Measurements from ENCODE around the gene PROS1.
"Not testable (repeated sequence)": the region's sequence is repeated elsewhere in the genome, so short reads cannot be mapped to it uniquely, and the experiment has no call there.

PROS1 gene

DNA sequence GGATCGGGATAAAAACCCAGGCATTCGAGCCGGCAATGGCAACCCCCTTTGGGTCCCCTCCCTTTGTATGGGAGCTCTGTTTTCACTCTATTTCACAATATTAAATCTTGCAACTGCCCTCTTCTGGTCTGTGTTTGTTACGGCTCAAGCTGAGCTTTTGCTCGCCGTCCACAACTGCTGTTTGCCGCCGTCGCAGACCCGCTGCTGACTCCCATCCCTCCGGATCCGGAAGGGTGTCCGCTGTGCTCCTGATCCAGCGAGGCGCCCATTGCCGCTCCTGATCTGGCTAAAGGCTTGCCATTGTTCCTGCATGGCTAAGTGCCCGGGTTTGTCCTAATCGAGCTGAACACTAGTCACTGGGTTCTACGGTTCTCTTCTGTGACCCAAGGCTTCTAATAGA is 8.6 kb downstream of the PROS1 start:
- not testable (repeated sequence) for DNase-seq

DNA sequence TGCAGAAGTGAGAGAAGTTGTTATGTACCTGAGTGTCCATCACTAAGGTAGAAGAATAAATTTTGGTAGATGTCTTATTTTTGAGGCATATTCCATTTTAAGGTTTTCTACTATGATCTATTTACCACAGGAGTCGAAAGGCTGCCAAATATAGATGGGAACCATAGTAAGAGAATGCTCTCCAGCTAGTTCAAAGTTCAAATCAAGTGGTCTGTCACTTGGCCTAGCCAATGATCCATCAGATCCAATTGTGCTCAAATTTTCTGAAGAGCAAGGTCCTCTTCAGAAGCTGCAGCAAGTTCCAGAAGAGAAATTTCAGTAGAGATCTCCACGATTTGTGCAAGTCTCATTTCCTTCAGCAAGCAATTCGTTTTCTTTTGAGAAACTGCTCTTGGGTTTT is 10.9 kb downstream of the PROS1 start:
- DNase-seq, result no peak

DNA sequence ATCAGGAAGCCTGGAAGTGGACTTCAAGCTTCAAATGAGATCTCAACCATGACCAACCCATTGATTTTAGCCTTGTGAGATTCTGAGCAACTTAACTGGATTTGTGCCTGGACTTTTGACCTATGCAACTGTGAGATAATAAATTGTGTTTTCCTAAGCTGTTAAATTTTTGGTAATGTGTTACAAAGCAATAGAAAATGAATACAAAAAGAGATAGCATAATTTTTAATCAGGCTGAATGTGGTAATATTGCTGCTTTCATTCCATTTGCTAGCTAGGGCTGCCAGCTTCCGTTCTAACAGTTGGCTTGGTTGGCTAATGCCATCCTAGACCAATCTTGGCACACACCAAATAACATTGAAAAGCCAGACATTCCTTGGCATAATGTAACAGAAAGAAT is 12.2 kb downstream of the PROS1 start:
- no peak for DNase-seq

DNA sequence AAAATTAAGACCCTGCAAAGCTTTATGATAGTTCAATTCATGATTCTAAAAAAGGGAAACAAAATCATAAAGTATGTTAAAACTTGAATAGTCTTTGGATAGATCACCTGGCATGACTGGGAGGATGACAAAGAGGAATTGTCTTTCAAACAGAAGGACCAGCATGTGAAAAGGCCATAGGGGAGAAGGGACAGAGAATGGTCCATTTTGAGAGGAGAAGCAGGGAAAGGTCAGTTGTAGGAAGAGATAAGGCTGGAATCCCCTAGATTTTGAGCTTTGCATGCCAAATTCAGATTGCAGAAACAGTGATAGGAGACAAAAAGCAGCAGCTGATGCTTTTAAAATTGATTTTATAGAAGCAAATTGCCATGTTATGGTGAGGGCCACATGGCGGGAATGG is 12.7 kb downstream of the PROS1 start:
- no peak for DNase-seq

DNA sequence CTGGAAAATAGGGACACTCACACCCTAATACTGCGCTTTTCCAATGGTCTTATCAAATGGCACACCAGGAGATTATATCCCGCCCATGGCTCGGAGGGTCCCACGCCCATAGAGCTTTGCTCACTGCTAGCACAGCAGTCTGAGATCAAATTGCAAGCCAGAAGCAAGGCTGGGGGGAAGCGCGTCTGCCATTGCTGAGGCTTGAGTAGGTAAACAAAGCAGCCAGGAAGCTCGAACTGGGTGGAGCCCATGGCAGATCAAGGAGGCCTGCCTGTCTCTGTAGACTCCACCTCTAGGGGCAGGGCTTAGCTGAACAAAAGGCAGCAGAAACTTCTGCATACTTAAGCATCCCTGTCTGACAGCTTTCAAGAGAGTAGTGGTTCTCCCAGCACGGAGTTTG is 23.7 kb downstream of the PROS1 start:
- not testable (repeated sequence) for DNase-seq

DNA sequence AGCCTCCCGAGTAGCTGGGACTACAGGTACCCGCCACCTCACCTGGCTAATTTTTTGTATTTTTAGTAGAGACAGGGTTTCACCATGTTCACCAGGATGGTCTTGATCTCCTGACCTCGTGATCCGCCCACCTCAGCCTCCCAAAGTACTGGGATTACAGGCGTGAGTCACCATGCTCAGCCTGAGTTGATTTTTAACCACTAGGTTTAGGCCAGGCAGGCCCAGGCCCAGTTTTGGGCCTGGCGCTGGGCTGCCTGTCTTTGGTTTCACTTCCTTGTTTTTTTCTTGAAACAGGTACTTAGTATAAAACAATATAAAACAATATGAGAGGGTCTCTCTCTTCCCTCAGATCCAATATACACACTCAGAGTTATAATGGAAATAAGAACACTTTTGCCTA is 36.2 kb downstream of the PROS1 start:
- DNase-seq, result not testable (repeated sequence)

DNA sequence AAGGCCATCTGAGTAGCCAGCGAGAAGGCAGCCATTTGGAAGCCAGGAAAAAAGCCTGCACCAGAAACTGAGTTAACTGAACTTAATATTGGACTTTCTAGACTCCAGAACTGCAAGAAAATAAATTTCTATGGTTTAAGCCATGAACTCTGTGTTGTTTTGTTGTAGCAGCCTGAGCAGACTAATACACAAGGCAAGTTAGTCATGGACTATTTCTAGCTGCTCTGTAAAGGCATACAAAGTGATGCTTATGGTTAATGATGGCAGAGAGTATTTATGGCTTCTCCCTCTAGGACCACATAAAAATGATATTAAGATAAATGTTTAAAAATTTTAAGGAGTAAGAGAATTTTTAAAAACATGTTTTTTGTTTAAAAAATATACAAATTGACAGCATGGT is 37.1 kb downstream of the PROS1 start:
- DNase-seq, result no peak

DNA sequence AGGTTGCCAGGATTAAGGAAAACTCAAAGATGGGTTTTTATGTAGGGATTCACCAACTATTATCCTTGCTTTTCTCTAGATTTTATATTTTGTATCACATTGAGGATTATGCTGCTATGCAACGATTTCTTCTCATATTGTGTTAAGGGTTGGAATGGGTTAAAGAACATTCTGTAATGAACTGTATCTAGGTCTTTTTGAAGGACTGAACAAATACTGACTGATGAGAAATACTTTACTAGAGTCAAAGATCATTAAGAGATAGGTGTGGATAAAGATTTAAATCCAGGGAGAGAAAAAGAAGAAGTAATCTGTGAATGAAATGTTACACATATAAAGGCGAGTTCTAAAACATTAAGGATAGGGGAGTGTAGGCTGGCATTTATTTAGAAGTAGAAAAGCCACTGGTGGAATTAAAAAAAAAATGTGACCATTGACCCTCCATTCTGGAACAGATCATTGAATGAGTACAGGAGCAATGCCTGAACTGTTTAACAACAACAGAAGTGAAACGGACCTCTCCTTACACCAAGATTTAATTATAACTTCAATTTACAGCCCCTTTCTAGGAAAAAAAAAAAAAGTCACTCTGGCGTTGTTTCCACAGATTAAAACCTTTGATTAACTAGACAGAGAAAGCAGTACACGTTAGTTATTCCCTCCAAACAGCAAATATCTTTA is 39.2 kb downstream of the PROS1 start:
- DNase-seq, result no peak

DNA sequence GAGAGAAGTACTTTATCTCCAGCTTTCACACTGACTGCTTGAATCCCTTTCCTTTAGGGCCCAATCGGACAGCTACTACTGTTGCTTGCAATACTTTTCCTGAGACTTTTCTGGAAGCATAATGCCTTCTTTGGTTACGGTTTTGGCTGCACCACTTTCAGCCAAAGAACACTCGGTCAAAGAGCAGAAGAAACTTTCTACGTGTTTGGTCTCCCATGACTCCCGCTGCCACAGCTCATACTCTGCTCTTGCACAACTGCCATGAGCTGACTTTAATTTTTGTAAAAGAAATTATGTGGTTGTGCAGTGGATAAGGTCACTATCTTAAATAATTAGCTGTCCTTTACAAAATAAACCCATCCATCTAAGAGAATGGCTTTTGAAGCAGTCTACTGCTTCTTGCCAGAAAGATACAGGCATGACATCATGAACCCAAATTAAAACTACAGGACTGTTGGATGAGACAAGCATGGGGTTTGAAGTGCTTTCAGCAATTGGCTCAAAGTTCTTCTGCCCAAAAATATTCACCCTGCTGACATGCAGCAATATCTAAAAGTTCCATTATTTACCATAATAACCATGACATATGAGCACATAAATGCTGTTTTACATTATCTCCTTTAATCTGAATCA is 42.0 kb downstream of the PROS1 start:
- DNase-seq, result no peak

DNA sequence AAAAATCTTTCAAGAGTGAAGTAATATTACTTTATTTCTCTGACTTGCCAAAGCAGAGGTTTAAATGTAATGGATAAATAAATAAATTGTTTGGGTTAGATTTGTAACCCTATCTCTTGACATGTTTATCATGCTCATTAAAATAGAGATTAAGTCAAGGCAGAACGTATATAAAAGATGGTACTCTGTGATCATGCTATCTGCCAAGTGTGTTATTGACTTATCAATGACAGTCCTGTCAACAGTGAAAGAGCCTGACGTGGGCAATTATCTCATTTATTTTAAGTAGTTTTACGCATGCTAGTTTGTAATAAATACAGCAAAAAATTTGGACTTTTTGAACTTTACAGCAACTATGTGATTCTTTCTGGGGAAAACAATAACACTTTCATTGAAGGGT is 43.7 kb downstream of the PROS1 start:
- no peak for DNase-seq

DNA sequence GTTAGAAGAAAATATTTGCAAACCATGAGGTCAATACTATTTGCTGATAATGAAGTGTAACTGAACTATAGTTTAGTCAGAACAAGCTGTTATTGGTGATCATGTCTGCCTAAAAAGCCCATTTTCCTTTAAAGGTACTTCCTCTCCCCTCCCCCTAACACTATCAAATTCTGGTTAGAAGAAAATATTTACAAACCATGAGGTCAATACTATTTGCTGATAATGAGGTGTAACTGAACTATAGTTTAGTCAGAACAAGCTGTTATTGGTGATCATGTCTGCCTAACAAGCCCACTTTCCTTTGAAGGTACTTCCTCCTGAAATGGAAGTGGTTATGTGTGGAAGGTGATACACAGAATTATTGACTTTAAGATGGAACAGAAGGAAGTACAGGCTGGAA is 46.9 kb downstream of the PROS1 start:
- DNase-seq, result no peak

DNA sequence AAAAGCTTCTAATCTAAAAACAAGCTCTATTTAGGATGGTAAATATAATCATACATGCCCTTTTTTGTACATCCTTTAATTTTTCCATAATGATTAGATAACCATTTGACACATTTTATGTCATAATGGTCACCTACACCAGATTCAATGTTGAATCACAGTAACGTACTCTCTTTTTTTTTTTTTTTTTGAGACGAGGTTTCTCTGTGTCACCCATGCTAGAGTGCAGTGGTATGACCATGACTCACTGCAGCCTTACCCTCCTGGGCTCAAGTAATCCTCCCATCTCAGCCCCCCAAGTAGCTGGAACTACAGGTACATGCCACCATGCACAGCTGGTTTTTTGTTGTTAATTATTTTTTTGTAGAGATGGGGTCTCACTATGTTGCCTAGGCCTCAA is 49.2 kb downstream of the PROS1 start:
- no peak for DNase-seq

DNA sequence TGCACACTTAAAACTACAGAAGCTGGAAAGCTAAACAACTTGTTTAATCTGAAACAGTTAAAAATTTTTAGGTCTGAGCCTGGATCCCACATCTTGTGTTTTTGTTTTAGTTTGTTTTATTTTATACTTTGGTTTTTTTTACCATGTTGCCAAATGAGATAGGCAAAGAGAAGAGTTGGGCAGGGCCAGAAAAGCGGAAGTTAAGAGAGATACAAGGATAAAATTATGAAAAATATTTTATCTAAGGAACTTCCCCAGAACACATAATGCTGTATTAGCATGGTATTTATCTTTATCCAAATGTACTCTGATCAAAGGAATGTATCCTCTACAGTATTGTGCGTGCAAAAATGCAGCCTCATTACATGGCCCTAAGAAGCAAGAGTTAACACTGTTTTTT is 50.7 kb downstream of the PROS1 start:
- DNase-seq, result no peak

DNA sequence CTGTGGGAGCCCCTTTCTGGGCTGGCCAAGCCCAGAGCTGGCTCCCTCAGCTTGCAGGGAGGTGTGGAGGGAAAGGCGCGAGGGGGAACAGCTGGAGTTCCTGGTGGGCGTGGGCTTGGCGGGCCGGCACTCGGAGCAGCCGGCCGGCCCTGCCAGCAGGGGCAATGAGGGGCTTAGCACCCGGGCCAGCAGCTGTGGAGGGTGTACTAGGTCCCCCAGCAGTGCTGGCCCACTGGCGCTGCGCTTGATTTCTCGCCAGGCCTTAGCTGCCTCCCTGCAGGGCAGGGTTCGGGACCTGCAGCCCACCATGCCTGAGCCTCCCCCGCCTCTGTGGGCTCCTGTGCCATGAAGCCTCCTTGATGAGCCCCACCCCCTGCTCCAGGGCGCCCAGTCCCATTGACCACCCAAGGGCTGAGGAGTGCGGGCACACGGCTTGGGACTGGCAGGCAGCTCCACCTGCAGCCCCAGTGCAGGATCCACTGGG is 56.1 kb downstream of the PROS1 start:
- not testable (repeated sequence) for DNase-seq

DNA sequence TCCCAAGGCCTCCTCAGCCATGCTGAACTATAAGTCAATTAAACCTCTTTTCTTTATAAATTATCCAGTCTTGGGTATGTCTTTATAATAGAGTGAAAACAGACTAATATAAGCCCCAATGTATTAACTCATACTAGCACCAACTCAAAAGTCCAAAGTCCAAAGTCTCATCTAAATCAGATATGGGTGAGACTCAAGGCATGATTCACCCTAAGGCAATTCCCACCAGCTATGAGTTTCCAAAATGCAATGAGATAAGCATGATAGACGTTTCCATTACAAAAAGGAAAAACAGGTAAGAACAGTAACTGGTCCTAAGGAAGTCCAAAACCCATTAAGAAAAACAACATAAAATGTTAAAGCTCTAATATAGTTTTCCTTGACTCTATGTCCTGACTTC is 60.1 kb downstream of the PROS1 start:
- not testable (repeated sequence) for DNase-seq

DNA sequence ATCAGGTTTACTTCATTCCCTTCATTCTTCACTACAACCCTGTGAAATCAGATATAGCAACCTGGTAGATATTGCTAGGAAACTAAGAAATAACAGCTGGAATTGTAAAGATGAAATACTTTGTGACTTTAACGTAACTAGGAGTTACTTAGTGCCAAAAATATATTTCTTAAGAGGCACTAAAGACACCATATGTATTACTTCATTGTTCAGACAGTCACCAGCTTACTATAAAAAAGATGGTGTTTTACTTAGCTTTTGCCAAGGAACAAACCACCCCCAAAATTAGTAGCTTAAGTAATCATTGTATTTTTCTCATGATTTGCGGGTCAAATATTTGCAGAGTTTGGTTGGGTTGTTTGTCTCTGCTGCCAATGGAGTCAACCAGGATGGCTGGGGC is 62.5 kb downstream of the PROS1 start:
- no peak for DNase-seq

DNA sequence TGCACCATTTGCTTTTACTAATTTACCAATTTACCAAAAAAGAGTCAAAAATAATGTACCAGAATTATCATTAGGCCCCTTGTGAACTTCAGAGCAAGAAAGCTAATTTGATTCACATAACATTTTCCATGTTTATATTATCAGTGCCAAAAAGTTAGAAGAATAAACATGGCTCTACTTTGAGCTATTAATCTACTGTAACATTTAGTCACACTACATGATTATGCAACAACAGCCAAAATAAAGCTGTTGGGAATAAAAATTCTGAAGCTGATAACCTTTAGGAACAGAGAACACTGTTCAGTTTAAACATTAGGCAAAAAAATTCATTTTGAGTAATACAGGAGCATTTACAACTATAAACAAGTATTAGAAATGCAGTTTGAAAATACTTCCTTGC is 63.6 kb downstream of the PROS1 start:
- no peak for DNase-seq

DNA sequence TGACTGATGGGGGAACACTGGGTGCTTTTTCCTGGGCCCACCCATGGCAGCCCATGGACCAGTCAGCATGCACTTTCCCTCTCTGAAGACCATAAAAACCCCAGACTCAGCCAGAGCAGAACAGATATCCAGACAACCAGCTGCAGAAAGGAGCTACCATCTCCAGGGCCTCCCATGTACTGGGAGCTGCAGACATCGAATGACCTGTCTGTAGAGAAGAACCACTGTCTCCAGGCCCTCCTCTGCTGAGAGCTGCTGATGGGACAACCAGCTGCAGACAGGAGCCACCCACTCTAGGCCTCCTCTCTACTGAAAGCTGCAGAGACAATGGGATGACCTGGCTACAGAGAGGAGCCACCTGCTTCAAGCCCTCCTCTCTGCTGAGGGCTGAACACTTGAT is 66.6 kb downstream of the PROS1 start:
- no peak for DNase-seq

DNA sequence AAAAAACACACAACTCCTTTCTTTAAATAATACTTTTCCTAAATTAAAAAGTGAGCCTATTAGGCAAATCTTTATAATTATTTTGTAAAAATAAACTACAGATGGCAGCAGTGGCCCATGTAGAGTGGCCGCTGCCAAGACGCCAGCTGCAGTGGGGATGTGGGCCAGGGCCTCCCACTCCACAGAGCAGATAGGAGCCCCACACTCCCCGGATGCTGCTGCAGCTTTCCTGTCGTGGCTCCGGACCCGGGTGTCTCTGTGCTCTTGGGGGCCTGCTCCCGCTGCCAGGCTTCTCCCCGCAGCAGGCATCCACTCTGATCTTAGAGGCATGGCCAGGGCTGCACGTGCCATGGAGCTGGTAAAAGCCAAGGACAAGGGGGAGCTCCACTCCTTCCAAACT is 67.5 kb downstream of the PROS1 start:
- no peak for DNase-seq

DNA sequence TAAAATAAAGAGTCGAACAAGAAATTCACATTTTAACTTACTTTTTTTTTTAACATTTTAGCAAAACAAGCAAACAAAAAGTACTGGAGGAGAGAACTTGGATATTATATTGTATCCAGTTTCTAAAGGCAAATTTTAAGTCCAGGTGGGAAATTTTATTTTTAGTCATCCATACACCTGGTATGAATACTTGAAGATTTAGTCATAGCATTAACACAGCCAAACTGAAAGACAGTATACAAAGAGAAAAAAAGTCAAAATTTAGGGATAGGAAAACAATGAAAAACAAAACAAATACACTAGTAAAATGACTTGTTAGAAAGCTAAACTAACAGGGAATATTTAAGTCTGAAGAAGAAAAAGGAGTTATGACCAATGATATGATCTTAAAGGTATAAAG is 69.1 kb downstream of the PROS1 start:
- DNase-seq, result no peak

DNA sequence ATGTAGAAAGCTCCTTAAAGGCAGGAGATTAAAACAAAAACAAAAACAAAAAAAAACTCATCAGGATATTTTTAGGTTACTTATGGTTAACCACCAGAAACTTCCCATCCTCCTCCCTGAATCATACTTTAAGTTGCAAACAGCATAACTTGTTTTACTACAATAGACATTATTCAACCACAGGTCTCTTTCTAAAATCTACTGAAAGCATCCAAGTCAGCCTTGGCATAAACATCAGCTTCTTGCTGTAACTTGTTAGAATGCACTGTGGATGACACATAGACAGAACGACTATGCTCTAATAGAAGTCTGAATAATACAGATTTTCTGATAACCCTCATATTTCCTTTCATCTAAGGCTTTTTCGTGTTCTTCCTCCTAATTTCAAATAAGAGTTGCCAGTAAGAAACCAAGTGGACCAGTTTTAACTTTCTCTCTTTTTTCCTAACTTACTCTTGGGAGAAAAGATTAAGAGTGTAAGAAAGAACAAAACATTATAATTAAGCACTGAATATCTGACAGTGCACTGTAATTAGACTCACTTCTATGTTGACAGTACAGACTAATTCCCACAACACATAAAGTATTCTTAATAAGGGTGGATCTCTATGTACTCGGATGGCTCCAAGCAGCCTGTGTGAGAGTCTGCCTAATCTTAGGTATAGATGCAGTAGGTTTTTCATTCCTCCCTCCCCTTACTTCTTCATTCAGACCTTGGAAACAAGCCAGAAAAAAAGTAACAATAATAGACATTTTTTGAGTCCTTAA is 95.3 kb downstream of the PROS1 start:
- not testable (repeated sequence) for DNase-seq

DNA sequence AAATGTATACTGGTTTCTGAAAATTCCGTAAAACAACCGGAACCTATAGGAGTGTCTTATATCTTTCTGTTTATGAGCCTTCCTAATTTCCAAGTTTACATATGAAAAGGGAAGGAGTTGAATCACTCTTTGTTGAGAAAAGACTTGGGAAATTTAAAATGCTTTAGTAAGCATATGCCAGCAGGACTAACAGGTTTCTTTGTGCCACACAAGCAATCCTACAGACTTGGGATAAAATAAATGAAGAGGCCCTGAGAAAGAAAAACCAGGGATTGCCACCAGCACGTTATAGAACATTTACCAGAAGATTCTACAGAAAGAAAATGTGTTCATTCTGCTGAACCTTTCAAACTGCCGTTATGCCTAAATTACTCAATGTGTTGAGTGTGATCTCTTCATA is 96.3 kb downstream of the PROS1 start:
- DNase-seq, result not testable (repeated sequence)

DNA sequence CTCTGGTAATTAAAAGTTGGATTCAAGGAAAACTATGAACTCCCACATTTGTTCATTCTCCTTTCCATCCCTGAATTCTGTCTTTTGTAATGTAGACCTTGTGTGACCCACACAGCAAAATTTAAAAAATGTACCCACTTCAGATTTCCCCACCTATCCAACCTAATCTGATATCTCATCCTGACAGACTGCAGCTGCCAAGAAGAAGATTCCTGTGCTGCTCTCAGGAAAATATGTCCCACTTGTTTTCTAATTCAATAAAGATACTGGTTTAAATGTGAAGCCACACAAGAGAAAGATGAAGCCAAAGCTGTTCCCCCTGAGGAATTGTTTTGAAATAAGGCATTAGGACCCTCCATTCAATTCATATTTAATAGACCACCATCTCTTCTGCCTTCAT is 100.3 kb downstream of the PROS1 start:
- DNase-seq, result not testable (repeated sequence)

DNA sequence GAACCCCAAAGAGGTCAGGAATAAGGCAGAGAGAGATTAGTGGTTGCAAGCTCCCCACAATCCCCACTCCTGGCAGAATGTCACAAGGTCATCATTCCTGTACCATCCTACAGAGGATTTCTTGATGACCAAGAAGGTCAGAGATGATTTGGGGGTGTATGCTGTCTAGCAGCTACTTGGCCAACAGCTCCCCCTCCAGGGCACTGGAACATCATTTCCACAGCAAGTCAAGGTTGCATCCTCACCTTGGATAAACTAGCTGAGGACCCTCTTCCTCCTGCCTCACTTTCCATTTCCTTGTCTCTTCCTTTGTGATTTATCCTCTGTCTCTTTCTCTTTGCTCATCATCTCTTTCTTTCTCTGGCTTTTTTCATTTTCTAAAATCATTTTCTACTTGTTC is 106.3 kb downstream of the PROS1 start:
- no peak for DNase-seq

All from activated T-cell treated with anti-CD3 and anti-CD28 coated beads, Interleukin-2, amount 50 U/mL, for 1 hour (primary cell).